ENCODE results near the gene TFF2. TPM values are rescaled to one million over a fixed set of nuclear protein-coding genes. Genes with fewer than 3 reads are reported as not detected.

Gene TFF2
- total and polyA plus RNA-seq, 2 donors from 2014 or later: not detected

GRCh38 chr21:42352441-42353095, 1.8 kb upstream of the TFF2 start:
- Histone ChIP-seq H3K27me3 (ENCODE audit: control insufficient read depth, insufficient read depth, low read length) (no peaks in the 10 kb centered on the region), H3K27ac (ENCODE audit: low read depth in 2 of 2, low read length in 2 of 2) (no peak overlapping the region), H3K36me3 (ENCODE audit: control insufficient read depth in 2 of 3, insufficient read depth in 3 of 3, low read length in 3 of 3) (no peaks in the 10 kb centered on the region), H3K9ac (ENCODE audit: low read length in 3 of 3) (no peak overlapping the region), H3K4me1 (ENCODE audit: control insufficient read depth in 2 of 3, insufficient read depth in 2 of 3, low read depth in 1 of 3, low read length in 3 of 3) (peaks cover 0 to 2% (median 0%) of the 10 kb centered on the region in 3 donors), H3K9me3 (ENCODE audit: control insufficient read depth in 2 of 3, insufficient read depth in 1 of 3, low read length in 3 of 3) (peaks cover 0 to 14% (median 0%) of the 10 kb centered on the region in 3 donors), H3K4me3 (ENCODE audit: low read length in 3 of 3) (no peak overlapping the region)
- intact Hi-C loops (cut with DNase I): no loop called here
- FAIRE-seq (no peak), DNase-seq (peak in 2 of 5 donors; percentile 29 to 41)
- no peak for TF ChIP-seq CTCF (IDR thresholded peaks at IDR 0.05; ENCODE audit: borderline replicate concordance, extremely low read depth, insufficient read depth)

- intact Hi-C loops (cut with DNase I): no loop called here
- no peak overlapping the region for H3K4me3 ChIP-seq (ENCODE audit: low read length in 3 of 3)
- no peak for FAIRE-seq
- no peaks in the 10 kb centered on the region for H3K36me3 ChIP-seq (ENCODE audit: control insufficient read depth in 2 of 3, insufficient read depth in 3 of 3, low read length in 3 of 3)
- TF ChIP-seq CTCF (IDR thresholded peaks at IDR 0.05; ENCODE audit: borderline replicate concordance, extremely low read depth, insufficient read depth): no peak
- peaks cover 0 to 7% (median 0%) of the 10 kb centered on the region in 3 donors for H3K9me3 ChIP-seq (ENCODE audit: control insufficient read depth in 2 of 3, insufficient read depth in 1 of 3, low read length in 3 of 3)
- H3K9ac ChIP-seq (ENCODE audit: low read length in 3 of 3): no peak overlapping the region
- no peaks in the 10 kb centered on the region for H3K27me3 ChIP-seq (ENCODE audit: control insufficient read depth, insufficient read depth, low read length)
- DNase-seq: peak in 2 of 5 donors; percentile 31 to 37
- H3K27ac ChIP-seq (ENCODE audit: low read depth in 2 of 2, low read length in 2 of 2): no peak overlapping the region
- peaks cover 0 to 2% (median 0%) of the 10 kb centered on the region in 3 donors for H3K4me1 ChIP-seq (ENCODE audit: control insufficient read depth in 2 of 3, insufficient read depth in 2 of 3, low read depth in 1 of 3, low read length in 3 of 3)
Observed at GRCh38 chr21:42351626-42352440, 1.0 kb upstream of the TFF2 start.

- peaks cover 0 to 5% (median 0%) of the 10 kb centered on the region in 3 donors for H3K9me3 ChIP-seq (ENCODE audit: control insufficient read depth in 2 of 3, insufficient read depth in 1 of 3, low read length in 3 of 3)
- H3K36me3 ChIP-seq (ENCODE audit: control insufficient read depth in 2 of 3, insufficient read depth in 3 of 3, low read length in 3 of 3): no peaks in the 10 kb centered on the region
- intact Hi-C loops (cut with DNase I): no loop called here
- FAIRE-seq: no peak
- no peak for TF ChIP-seq CTCF (IDR thresholded peaks at IDR 0.05; ENCODE audit: borderline replicate concordance, extremely low read depth, insufficient read depth)
- peaks cover 0 to 2% (median 0%) of the 10 kb centered on the region in 3 donors for H3K4me1 ChIP-seq (ENCODE audit: control insufficient read depth in 2 of 3, insufficient read depth in 2 of 3, low read depth in 1 of 3, low read length in 3 of 3)
- no peaks in the 10 kb centered on the region for H3K27me3 ChIP-seq (ENCODE audit: control insufficient read depth, insufficient read depth, low read length)
- no peak overlapping the region for H3K9ac ChIP-seq (ENCODE audit: low read length in 3 of 3)
- no peak overlapping the region for H3K27ac ChIP-seq (ENCODE audit: low read depth in 2 of 2, low read length in 2 of 2)
- DNase-seq: peak in 3 of 5 donors; percentile 46 to 72 (median 65)
- no peak overlapping the region for H3K4me3 ChIP-seq (ENCODE audit: low read length in 3 of 3)
Observed at GRCh38 chr21:42350318-42350910, 380 bp downstream of the TFF2 start.

Measured in kidney (tissue), 14 donors.